LNCAP (cell line): ENCODE data around the gene LKAAEAR1.

Experiments used
- TF ChIP-seq, protein P1 (sequence below): fragments of 450-650 bp; IDR thresholded peaks from 2 replicates; pipeline ENCODE4 v1.5.1; 2017; ENCODE audit warnings: mild to moderate bottlenecking

The LKAAEAR1 gene

DNA sequence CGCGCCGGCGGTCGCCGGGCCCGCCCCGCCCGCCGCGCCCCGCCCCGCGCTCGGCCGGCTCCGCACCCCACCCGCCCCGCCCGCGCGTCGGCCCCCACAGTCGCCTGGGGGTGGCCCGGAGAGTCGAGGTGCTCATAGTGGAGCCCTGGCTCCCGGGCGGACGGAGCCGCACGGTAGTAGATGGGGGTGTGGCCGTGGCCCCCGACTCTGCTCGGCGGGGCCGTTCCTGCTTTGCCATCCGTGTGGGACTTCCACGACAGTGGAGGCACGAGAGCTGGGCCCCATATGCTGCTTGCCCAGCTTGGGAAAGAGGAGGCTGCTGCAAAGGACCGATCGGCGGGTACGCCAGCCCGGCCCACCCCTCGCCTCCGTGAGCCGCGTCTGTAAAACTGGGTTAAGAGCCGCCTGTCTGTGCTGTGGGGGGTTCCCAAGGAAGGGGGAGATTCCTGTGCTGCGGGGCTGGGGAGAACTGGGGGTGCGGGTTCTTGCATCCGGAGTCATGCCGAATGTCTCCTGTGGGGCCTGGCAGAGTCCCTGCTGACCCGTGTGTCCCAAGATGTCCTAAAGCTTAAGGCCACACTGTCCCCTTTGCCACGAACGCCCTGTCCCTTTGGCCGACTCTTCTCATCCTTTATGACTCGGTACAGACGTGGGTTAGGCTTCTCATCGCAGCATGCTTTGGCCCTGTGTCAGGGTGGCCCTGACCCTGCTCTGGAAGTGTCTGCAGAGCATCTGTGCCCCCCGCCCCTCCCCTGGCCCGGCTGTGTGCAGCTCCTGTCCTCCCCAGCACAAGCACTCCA, 4.0 kb downstream of the LKAAEAR1 start, which contains the start of gene OPRL1:
Gene OPRL1, plus strand, starts transcription at position 70 of the 800 bp plus-strand sequence. CDS start 12,639 bp downstream, outside the sequence.
- TF ChIP-seq, protein P1, sequence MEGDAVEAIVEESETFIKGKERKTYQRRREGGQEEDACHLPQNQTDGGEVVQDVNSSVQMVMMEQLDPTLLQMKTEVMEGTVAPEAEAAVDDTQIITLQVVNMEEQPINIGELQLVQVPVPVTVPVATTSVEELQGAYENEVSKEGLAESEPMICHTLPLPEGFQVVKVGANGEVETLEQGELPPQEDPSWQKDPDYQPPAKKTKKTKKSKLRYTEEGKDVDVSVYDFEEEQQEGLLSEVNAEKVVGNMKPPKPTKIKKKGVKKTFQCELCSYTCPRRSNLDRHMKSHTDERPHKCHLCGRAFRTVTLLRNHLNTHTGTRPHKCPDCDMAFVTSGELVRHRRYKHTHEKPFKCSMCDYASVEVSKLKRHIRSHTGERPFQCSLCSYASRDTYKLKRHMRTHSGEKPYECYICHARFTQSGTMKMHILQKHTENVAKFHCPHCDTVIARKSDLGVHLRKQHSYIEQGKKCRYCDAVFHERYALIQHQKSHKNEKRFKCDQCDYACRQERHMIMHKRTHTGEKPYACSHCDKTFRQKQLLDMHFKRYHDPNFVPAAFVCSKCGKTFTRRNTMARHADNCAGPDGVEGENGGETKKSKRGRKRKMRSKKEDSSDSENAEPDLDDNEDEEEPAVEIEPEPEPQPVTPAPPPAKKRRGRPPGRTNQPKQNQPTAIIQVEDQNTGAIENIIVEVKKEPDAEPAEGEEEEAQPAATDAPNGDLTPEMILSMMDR: no peak

GRCh38 chr20:64079273-64080012, 4.8 kb downstream of the LKAAEAR1 start, which contains the start of gene RGS19:
Gene RGS19, minus strand, starts transcription at chr20:64079518. Its CDS starts 2,632 bp downstream, at chr20:64076886.
- TF ChIP-seq, protein P1: no peak

DNA sequence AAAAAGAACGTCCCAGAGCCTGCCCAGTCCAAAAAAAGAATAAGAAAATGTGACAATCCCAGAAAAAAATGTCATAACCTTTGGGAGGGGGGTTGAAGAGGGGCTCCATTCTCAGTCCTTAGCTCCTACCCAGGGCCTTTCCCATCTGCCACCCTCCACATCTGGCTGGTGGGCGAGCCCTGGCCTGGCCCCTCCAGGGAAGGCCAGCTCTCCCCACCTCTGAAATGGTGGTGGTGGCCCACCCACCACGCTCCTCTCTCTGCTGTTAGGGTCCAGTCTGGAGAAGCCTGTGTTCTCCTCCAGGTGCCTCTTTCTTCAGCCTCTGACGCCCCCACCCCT, 5.3 kb downstream of the LKAAEAR1 start:
- TF ChIP-seq, protein P1: no peak

- TF ChIP-seq, protein P1: no peak
Measured at GRCh38 chr20:64077876-64078551, 6.2 kb downstream of the LKAAEAR1 start.

- TF ChIP-seq, protein P1: no peak
Measured at GRCh38 chr20:64077541-64077875, 6.7 kb downstream of the LKAAEAR1 start.

GRCh38 chr20:64077094-64077493, 7.1 kb downstream of the LKAAEAR1 start:
- TF ChIP-seq, protein P1: no peak
